GM18909 (cell line): ENCODE results near the gene SLC16A12.
"Not testable (repeated sequence)": the region's sequence is repeated elsewhere in the genome, so short reads cannot be mapped to it uniquely, and the experiment has no call there.

Source experiments
- ATAC-seq: cut with Tn5 transposase; IDR thresholded peaks from one replicate; pipeline ENCODE4 v1.9.1; 2021; ENCODE audit warnings: mild to moderate bottlenecking; ENCODE audit not compliant: unreplicated experiment, poor library complexity

SLC16A12 gene

GRCh38 chr10:89549510-89549909 is 14.1 kb upstream of the SLC16A12 start:
- no peak for ATAC-seq

- ATAC-seq = no peak
These were observed 13.3 kb upstream of the SLC16A12 start for GRCh38 chr10:89548673-89549072.

- no peak for ATAC-seq
These were observed 12.6 kb upstream of the SLC16A12 start for GRCh38 chr10:89547853-89548513.

GRCh38 chr10:89546651-89547050 is 11.3 kb upstream of the SLC16A12 start:
- ATAC-seq = not testable (repeated sequence)

GRCh38 chr10:89543841-89544240 is 8.4 kb upstream of the SLC16A12 start:
- no peak for ATAC-seq

GRCh38 chr10:89540420-89540949 is 5.1 kb upstream of the SLC16A12 start:
- no peak for ATAC-seq

GRCh38 chr10:89537364-89537763 is 2.0 kb upstream of the SLC16A12 start:
- ATAC-seq = no peak

- no peak for ATAC-seq
These were observed 590 bp upstream of the SLC16A12 start for GRCh38 chr10:89536013-89536354.

GRCh38 chr10:89534826-89535166 is 598 bp downstream of the SLC16A12 start:
- no peak for ATAC-seq

GRCh38 chr10:89532476-89532875 is 2.9 kb downstream of the SLC16A12 start:
- no peak for ATAC-seq

- no peak for ATAC-seq
These were observed 4.0 kb downstream of the SLC16A12 start for GRCh38 chr10:89531359-89531758.

GRCh38 chr10:89529711-89530110 is 5.7 kb downstream of the SLC16A12 start:
- not testable (repeated sequence) for ATAC-seq

GRCh38 chr10:89526358-89526757 is 9.0 kb downstream of the SLC16A12 start:
- ATAC-seq = no peak

GRCh38 chr10:89525556-89525955 is 9.8 kb downstream of the SLC16A12 start:
- no peak for ATAC-seq

- no peak for ATAC-seq
These were observed 11.1 kb downstream of the SLC16A12 start for GRCh38 chr10:89524279-89524678.

GRCh38 chr10:89523274-89523673 is 12.1 kb downstream of the SLC16A12 start:
- ATAC-seq = no peak

- no peak for ATAC-seq
These were observed 12.9 kb downstream of the SLC16A12 start for GRCh38 chr10:89522463-89522862.

- no peak for ATAC-seq
These were observed 14.0 kb downstream of the SLC16A12 start for GRCh38 chr10:89521368-89521767.

- no peak for ATAC-seq
These were observed 14.7 kb downstream of the SLC16A12 start for GRCh38 chr10:89520706-89521105.

GRCh38 chr10:89518876-89519842 is 16.2 kb downstream of the SLC16A12 start:
- no peak for ATAC-seq

- ATAC-seq = no peak
These were observed 17.3 kb downstream of the SLC16A12 start for GRCh38 chr10:89518108-89518507.
